ENCODE measurements around the gene ABHD12B. TPM values are rescaled to one million over a fixed set of nuclear protein-coding genes. Genes with fewer than 3 reads are reported as not detected.

Gene ABHD12B
- 2.1 TPM for total RNA-seq

GRCh38 chr14:50871914-50872732 lies at the start of gene ABHD12B:
Gene ABHD12B (plus strand): TSS chr14:50872053. CDS start chr14:50872175, 122 bp downstream.

GRCh38 chr14:50830932-50831725 lies 40.7 kb upstream of the ABHD12B start, which contains the start of gene NIN:
Gene NIN (minus strand): TSS chr14:50831162. CDS start chr14:50822056, 9,106 bp downstream.

GRCh38 chr14:50943943-50944646 lies 72.2 kb downstream of the ABHD12B start, which contains the start of gene PYGL:
Gene PYGL (minus strand): TSS chr14:50944483. CDS start chr14:50944403, 80 bp downstream.

Small RNA genes lying within 50 kb of the gene (small RNA-seq; reads per million reads assigned to genes)
- gene RF00593, result not detected

Other genes with a start within 250 kb of the ABHD12B start
- gene SAV1, start 203.7 kb upstream of the ABHD12B start, total RNA-seq, result 20.8 TPM
- 31.8 TPM for gene NIN, start 40.9 kb upstream of the ABHD12B start, total RNA-seq
- gene PYGL, start 72.4 kb downstream of the ABHD12B start, total RNA-seq, result 14.3 TPM
- gene TRIM9, start 223.1 kb downstream of the ABHD12B start, total RNA-seq, result 61.4 TPM